ENCODE results near the gene PRDM16. TPM values are rescaled to one million over a fixed set of nuclear protein-coding genes. Genes with fewer than 3 reads are reported as not detected.
A peak's percentile ranks its signal among the peaks of the same experiment; 100 is the strongest.

PRDM16 gene
- total and polyA plus RNA-seq, 2 of the 13 experiments (the other 11 are each of a cell fraction or from before 2014, with no cell fraction given) = 0.15 to 0.81 TPM

DNA sequence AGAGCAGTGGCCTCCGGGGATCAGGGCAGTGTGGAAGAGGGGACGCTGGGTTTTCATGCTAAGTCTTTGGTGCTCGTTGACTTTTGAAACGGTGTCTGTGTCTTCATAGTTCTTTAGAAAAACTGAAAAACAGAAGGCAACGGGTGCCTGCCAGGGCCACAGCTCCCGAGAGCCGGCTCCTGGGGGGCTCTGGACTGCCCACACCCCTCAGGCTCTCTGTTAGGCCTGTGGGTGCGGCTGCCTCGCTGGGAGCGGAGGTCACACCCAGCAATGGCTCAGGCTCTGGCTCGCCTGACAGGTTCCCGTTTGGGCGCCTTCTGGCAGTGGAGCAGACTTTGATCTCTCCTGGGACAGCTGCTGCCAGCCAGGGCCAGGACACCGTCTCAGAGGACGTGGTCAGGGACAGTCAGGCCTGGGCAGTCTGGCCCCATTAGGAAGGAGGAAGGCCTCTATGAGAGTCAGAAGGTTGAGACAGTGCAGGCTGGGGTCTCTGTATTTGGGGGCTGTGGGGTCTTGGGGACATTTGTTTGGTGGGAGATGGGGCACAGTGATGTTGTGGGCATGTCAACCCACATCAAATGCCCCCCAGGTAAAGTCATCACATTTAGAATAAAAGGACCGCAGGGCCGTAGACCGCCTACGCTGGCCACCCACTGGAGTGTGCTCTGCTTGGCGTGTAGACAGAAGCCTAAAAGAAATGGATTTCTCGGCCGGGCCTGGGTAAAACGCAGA, 391.1 kb downstream of the PRDM16 start (continued):
- TF ChIP-seq MEIS1 (CRISPR knock-in tag; IDR thresholded peaks at IDR 0.05; ENCODE audit: borderline replicate concordance) (peak; percentile 70; the same call in 1 of the 2 replicates), PPARG (CRISPR knock-in tag; conservative IDR thresholded peaks at IDR 0.05) (0 out of 2 replicates have a peak, but pooled peaks have one; percentile 12), ZMAT3 (CRISPR knock-in tag; conservative IDR thresholded peaks at IDR 0.05) (peak; percentile 61; the same call in 1 of the 2 replicates), NCOA2 (CRISPR knock-in tag; IDR thresholded peaks at IDR 0.05) (no peak), FOXO1 (CRISPR knock-in tag; IDR thresholded peaks at IDR 0.05) (0 out of 2 replicates have a peak, but pooled peaks have one; percentile 8), TFDP2 (CRISPR knock-in tag; IDR thresholded peaks at IDR 0.05) (peak; percentile 64; the same call in 1 of the 2 replicates), RAD21 (CRISPR knock-in tag; IDR thresholded peaks at IDR 0.05) (no peak; the same call in 1 of the 2 replicates), ZNF883 (CRISPR knock-in tag; IDR thresholded peaks at IDR 0.05; ENCODE audit: not compliant biosample characterization) (peak; percentile 8), SOX13 (IDR thresholded peaks at IDR 0.05) (no peak), SOX13 (CRISPR knock-in tag; conservative IDR thresholded peaks at IDR 0.05 in 1 of 2, IDR thresholded peaks at IDR 0.05 in 1 of 2) (peak in 1 of 2 experiments; percentile 49; a peak in 1 of 4 replicates), KMT2B (CRISPR knock-in tag; IDR thresholded peaks at IDR 0.05) (peak; percentile 58; the same call in 1 of the 2 replicates), NPAS2 (CRISPR knock-in tag; IDR thresholded peaks at IDR 0.05; ENCODE audit: borderline replicate concordance) (no peak), GABPB1 (CRISPR knock-in tag; IDR thresholded peaks at IDR 0.05) (peak; percentile 17; the same call in 1 of the 2 replicates), KDM6A (CRISPR knock-in tag; IDR thresholded peaks at IDR 0.05; ENCODE audit: low read depth) (peak; percentile 51), LCORL (IDR thresholded peaks at IDR 0.05) (no peak), LCORL (CRISPR knock-in tag; IDR thresholded peaks at IDR 0.05) (peak; percentile 79), ZNF746 (CRISPR knock-in tag; IDR thresholded peaks at IDR 0.05) (0 out of 2 replicates have a peak, but pooled peaks have one; percentile 18), ZNF782 (CRISPR knock-in tag; IDR thresholded peaks at IDR 0.05; ENCODE audit: borderline replicate concordance) (peak; percentile 78), ZNF205 (CRISPR knock-in tag; IDR thresholded peaks at IDR 0.05) (peak; percentile 27; the same call in 1 of the 2 replicates), HDAC2 (CRISPR knock-in tag; IDR thresholded peaks at IDR 0.05) (peak; percentile 74), MYC (CRISPR knock-in tag; IDR thresholded peaks at IDR 0.05; ENCODE audit: borderline replicate concordance) (peak; percentile 42; the same call in 1 of the 2 replicates), MED13 (CRISPR knock-in tag; IDR thresholded peaks at IDR 0.05) (no peak; the same call in 1 of the 2 replicates), TARDBP (CRISPR knock-in tag; IDR thresholded peaks at IDR 0.05) (0 out of 2 replicates have a peak, but pooled peaks have one; percentile 28), MAFK (conservative IDR thresholded peaks at IDR 0.05 in 1 of 2, IDR thresholded peaks at IDR 0.05 in 1 of 2; ENCODE audit: low read length in 2 of 2) (no peak), SMYD3 (CRISPR knock-in tag; IDR thresholded peaks at IDR 0.05) (no peak), ZNF121 (CRISPR knock-in tag; IDR thresholded peaks at IDR 0.05) (peak; percentile 95)
- TF ChIP-seq, protein P1, sequence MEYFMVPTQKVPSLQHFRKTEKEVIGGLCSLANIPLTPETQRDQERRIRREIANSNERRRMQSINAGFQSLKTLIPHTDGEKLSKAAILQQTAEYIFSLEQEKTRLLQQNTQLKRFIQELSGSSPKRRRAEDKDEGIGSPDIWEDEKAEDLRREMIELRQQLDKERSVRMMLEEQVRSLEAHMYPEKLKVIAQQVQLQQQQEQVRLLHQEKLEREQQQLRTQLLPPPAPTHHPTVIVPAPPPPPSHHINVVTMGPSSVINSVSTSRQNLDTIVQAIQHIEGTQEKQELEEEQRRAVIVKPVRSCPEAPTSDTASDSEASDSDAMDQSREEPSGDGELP (IDR thresholded peaks at IDR 0.05; ENCODE audit: borderline replicate concordance, low read depth) = peak; percentile 92
- TF ChIP-seq, protein P2, sequence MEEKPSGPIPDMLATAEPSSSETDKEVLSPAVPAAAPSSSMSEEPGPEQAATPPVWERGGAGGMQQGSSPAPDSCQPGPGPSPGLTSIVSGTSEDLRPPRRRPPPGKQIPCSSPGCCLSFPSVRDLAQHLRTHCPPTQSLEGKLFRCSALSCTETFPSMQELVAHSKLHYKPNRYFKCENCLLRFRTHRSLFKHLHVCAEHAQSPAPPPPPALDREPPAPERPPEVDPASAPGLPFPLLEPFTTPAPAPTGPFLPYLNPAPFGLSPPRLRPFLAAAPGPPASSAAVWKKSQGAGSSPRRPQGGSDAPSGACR (CRISPR knock-in tag; IDR thresholded peaks at IDR 0.05) = no peak
- TF ChIP-seq, protein P3, sequence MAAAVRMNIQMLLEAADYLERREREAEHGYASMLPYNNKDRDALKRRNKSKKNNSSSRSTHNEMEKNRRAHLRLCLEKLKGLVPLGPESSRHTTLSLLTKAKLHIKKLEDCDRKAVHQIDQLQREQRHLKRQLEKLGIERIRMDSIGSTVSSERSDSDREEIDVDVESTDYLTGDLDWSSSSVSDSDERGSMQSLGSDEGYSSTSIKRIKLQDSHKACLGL (CRISPR knock-in tag; IDR thresholded peaks at IDR 0.05) = 0 out of 2 replicates have a peak, but pooled peaks have one; percentile 45
